CD14-positive monocyte (primary cell): ENCODE data around the gene MED10. TPM values are rescaled to one million over a fixed set of nuclear protein-coding genes. Genes with fewer than 3 reads are reported as not detected.

ENCODE experiments used
- DNase-seq, 3 donors: peaks; one replicate each; pipeline ENCODE4 v3.0.0-alpha.2; 2011 to 2022
- H2AFZ ChIP-seq: 2 replicates; pipeline ENCODE4 v1.6.0; 2012; ENCODE audit warnings: mild to moderate bottlenecking, low read depth, low read length, inconsistent platforms; ENCODE audit not compliant: insufficient read depth, poor library complexity, severe bottlenecking
- H3K27ac ChIP-seq, 2 donors: 1 replicate in 1 of 2; 2 replicates in 1 of 2; pipeline ENCODE4 v1.5.1; 2012 to 2013; ENCODE audit warnings: low read length in 2 of 2, control low read depth in 1 of 2, inconsistent platforms in 1 of 2, low read depth in 1 of 2, mild to moderate bottlenecking in 1 of 2
- H3K27me3 ChIP-seq, 2 donors: one replicate each; pipeline versions ENCODE4 v1.6.0 to v1.6.1; 2011 to 2013; ENCODE audit warnings: low read length in 2 of 2; ENCODE audit not compliant: control insufficient read depth in 2 of 2, insufficient read depth in 2 of 2
- H3K36me3 ChIP-seq, 2 donors: replicated peaks in 1 of 2; 1 replicate in 1 of 2; 2 replicates in 1 of 2; pipeline versions ENCODE4 v1.5.1 to v1.6.1; 2012 to 2013; ENCODE audit warnings: low read length in 2 of 2, control low read depth in 1 of 2, inconsistent platforms in 1 of 2, mild to moderate bottlenecking in 1 of 2; ENCODE audit not compliant: insufficient read depth in 2 of 2, control insufficient read depth in 1 of 2
- H3K4me1 ChIP-seq, 2 donors: 1 replicate in 1 of 2; 2 replicates in 1 of 2; pipeline versions ENCODE4 v1.5.1 to v1.6.1; 2012 to 2013; ENCODE audit warnings: low read length in 2 of 2, control low read depth in 1 of 2, inconsistent platforms in 1 of 2, mild to moderate bottlenecking in 1 of 2, moderate library complexity in 1 of 2; ENCODE audit not compliant: insufficient read depth in 2 of 2, control insufficient read depth in 1 of 2
- H3K4me2 ChIP-seq: replicated peaks from 2 replicates; pipeline ENCODE3; 2012; ENCODE audit warnings: low read length, moderate library complexity, mild to moderate bottlenecking; ENCODE audit not compliant: poor library complexity, severe bottlenecking; ENCODE audit errors: extremely low read depth
- H3K4me3 ChIP-seq, 3 experiments: fragments of 200-600 bp in 1 of 3; sonication (generic) in 1 of 3; replicated peaks in 1 of 3; 1 replicate in 2 of 3; 2 replicates in 1 of 3; pipeline ENCODE4 v1.5.1; 2011 to 2013; ENCODE audit warnings: low read length in 3 of 3, mild to moderate bottlenecking in 3 of 3, control low read depth in 2 of 3, low read depth in 2 of 3, inconsistent platforms in 1 of 3, moderate library complexity in 1 of 3
- H3K79me2 ChIP-seq: 2 replicates; pipeline ENCODE4 v1.6.0; 2012; ENCODE audit warnings: mild to moderate bottlenecking, control low read depth, inconsistent platforms, low read length, moderate library complexity; ENCODE audit not compliant: insufficient read depth
- H3K9ac ChIP-seq: 2 replicates; pipeline ENCODE4 v1.6.0; 2017; ENCODE audit warnings: low read length, mild to moderate bottlenecking; ENCODE audit not compliant: insufficient read depth, poor library complexity, severe bottlenecking
- H3K9me3 ChIP-seq, 2 donors: replicated peaks in 1 of 2; 1 replicate in 1 of 2; 2 replicates in 1 of 2; pipeline versions ENCODE4 v1.5.1 to v1.6.1; 2012 to 2013; ENCODE audit warnings: low read length in 2 of 2, control low read depth in 1 of 2; ENCODE audit not compliant: control insufficient read depth in 1 of 2, insufficient read depth in 1 of 2
- H4K20me1 ChIP-seq: 2 replicates; pipeline ENCODE4 v1.6.0; 2012; ENCODE audit warnings: mild to moderate bottlenecking, low read length, control low read depth, moderate library complexity; ENCODE audit not compliant: insufficient read depth
- H3K27ac Mint-ChIP-seq, 7 donors: one replicate each; pipeline ENCODE4 v1.8.0; 2020; ENCODE audit warnings: mild to moderate bottlenecking in 7 of 7, mixed read lengths in 7 of 7, moderate library complexity in 6 of 7, inconsistent platforms in 2 of 7
- H3K27me3 Mint-ChIP-seq, 3 donors: one replicate each; pipeline ENCODE4 v1.8.0; 2021 to 2022; ENCODE audit warnings: low read depth in 3 of 3, mild to moderate bottlenecking in 3 of 3, mixed read lengths in 3 of 3, moderate library complexity in 3 of 3, inconsistent platforms in 1 of 3
- H3K36me3 Mint-ChIP-seq, 2 donors: one replicate each; pipeline ENCODE4 v1.8.0; 2020; ENCODE audit warnings: mixed read lengths in 2 of 2, inconsistent platforms in 1 of 2, mild to moderate bottlenecking in 1 of 2
- H3K4me1 Mint-ChIP-seq: one replicate; pipeline ENCODE4 v1.8.0; 2020; ENCODE audit warnings: mild to moderate bottlenecking, mixed read lengths
- H3K4me3 Mint-ChIP-seq, 2 donors: one replicate each; pipeline ENCODE4 v1.8.0; 2020; ENCODE audit warnings: mild to moderate bottlenecking in 2 of 2, mixed read lengths in 2 of 2, moderate library complexity in 1 of 2
- H3K9me3 Mint-ChIP-seq, 7 donors: one replicate each; pipeline ENCODE4 v1.8.0; 2020 to 2022; ENCODE audit warnings: mixed read lengths in 7 of 7, mild to moderate bottlenecking in 6 of 7, moderate library complexity in 6 of 7, inconsistent platforms in 2 of 7
- WGBS: methylation state at CpG from one replicate; pipeline ENCODE4 v1.1.5; 2013; ENCODE audit warnings: missing lambda C conversion rate; ENCODE audit not compliant: insufficient coverage; 5-methylcytosine and 5-hydroxymethylcytosine counted together
- intact Hi-C, 2 donors: fragments of 100-400 bp; cut with micrococcal nuclease; formaldehyde crosslinking; loops; one replicate each; pipeline versions ENCODE4 v1.15.0 to v1.15.1; 2023
- polyA plus RNA-seq, 3 donors: library from polyadenylated mRNA; depleted of rRNA in 1 of 3; unstranded in 2 of 3; stranded (reverse) in 1 of 3; fragments of 300-500 nt in 2 of 3; fragments of >200 nt in 1 of 3; fragmentation: Illumina TruSeq in 2 of 3; gene quantifications; 1 replicate in 2 of 3; 2 replicates in 1 of 3; pipeline ENCODE4 v1.2.3, GENCODE V29; 2012 to 2021
- TF ChIP-seq, protein P1 (sequence below): fragments of 200-600 bp; IDR thresholded peaks from one replicate; pipeline ENCODE4 v1.8.0; 2022; ENCODE audit warnings: antibody characterized with exemption, mild to moderate bottlenecking

The MED10 gene
- polyA plus RNA-seq, 3 donors = 27.6 to 47.8 (median 47.3) TPM

DNA sequence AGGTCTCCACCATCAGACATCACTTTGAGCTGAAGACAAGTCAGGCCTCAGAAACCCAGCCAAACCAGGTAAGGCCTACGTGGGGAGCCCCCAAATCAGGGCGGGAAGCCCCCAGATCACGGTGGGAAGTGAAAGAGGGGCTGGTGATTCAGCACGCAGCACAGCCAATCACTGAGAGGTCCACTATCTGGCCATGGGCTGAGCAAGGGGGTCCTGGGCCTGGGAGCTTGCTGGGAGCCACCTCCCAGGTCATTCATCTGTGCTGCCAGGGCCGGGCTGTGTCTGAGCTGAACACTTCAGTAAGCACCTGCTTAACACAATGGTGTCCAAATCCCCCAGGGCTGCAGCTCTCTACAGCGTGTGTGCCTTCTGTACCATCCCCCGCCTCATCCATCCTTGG lies 15.5 kb downstream of the MED10 start:
- no peaks in the 10 kb centered on the region for H3K27me3 ChIP-seq
- Mint-ChIP-seq H3K4me3 (no peak overlapping the region), H3K27ac (no peak overlapping the region), H3K36me3 (peaks cover 17 to 29% of the 10 kb centered on the region in 2 donors), H3K4me1 (peaks cover 15% of the 10 kb centered on the region), H3K9me3 (peaks cover 0 to 6% (median 2%) of the 10 kb centered on the region in 7 donors), H3K27me3 (peaks cover 0 to 5% (median 2%) of the 10 kb centered on the region in 3 donors)
- H3K4me3 ChIP-seq = no peak overlapping the region
- TF ChIP-seq, protein P1, sequence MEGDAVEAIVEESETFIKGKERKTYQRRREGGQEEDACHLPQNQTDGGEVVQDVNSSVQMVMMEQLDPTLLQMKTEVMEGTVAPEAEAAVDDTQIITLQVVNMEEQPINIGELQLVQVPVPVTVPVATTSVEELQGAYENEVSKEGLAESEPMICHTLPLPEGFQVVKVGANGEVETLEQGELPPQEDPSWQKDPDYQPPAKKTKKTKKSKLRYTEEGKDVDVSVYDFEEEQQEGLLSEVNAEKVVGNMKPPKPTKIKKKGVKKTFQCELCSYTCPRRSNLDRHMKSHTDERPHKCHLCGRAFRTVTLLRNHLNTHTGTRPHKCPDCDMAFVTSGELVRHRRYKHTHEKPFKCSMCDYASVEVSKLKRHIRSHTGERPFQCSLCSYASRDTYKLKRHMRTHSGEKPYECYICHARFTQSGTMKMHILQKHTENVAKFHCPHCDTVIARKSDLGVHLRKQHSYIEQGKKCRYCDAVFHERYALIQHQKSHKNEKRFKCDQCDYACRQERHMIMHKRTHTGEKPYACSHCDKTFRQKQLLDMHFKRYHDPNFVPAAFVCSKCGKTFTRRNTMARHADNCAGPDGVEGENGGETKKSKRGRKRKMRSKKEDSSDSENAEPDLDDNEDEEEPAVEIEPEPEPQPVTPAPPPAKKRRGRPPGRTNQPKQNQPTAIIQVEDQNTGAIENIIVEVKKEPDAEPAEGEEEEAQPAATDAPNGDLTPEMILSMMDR = no peak
- intact Hi-C loops = no loop called here
- no peak for DNase-seq
- no peaks in the 10 kb centered on the region for H3K79me2 ChIP-seq
- 93% methylated on average over 5 of the region's 7 CpGs for WGBS
- H3K4me2 ChIP-seq = no peak overlapping the region
- H3K36me3 ChIP-seq = peaks cover 0 to 6% of the 10 kb centered on the region in 2 donors
- no peak overlapping the region for H3K9ac ChIP-seq
- H3K4me1 ChIP-seq = no peaks in the 10 kb centered on the region
- no peak overlapping the region for H3K27ac ChIP-seq
- H3K9me3 ChIP-seq = peaks cover 0 to 4% of the 10 kb centered on the region in 2 donors
- H4K20me1 ChIP-seq = no peaks in the 10 kb centered on the region
- H2AFZ ChIP-seq = no peak overlapping the region

DNA sequence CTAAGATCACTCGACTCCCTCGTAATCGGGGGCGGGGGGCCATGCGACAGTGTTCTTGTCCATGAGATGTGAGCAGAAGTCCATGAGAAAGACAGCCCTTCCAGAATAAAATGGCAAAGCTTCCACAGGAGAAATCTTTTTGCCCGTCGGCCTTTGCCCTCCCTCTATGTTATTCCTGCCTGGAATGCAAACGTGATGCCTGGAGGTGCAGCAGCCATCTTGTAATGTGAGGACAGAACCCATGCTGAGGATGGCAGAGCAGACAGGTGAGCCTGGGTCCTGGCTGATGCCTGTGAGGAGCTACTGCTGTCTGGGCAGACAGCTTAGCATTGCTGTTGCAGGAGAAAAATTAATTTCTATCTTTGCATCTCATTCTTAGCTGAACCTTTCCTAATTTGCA lies 17.2 kb downstream of the MED10 start:
- H3K79me2 ChIP-seq = no peaks in the 10 kb centered on the region
- peaks cover 3 to 16% of the 10 kb centered on the region in 2 donors for H3K36me3 Mint-ChIP-seq
- no peak overlapping the region for H3K4me3 ChIP-seq
- H2AFZ ChIP-seq = no peak overlapping the region
- no peak for DNase-seq
- H3K27ac ChIP-seq = no peak overlapping the region
- peaks cover 0 to 4% of the 10 kb centered on the region in 2 donors for H3K9me3 ChIP-seq
- peak overlapping the region in 1 of 7 donors; percentile 68 for H3K27ac Mint-ChIP-seq
- no peaks in the 10 kb centered on the region for H3K27me3 ChIP-seq
- intact Hi-C loops = no loop called here
- H3K4me1 ChIP-seq = no peaks in the 10 kb centered on the region
- no peak overlapping the region for H3K4me2 ChIP-seq
- H3K4me1 Mint-ChIP-seq = peaks cover 7% of the 10 kb centered on the region
- WGBS = 91% methylated on average over 5 of the region's 8 CpGs
- no peak overlapping the region for H3K4me3 Mint-ChIP-seq
- peaks cover 0 to 6% (median 2%) of the 10 kb centered on the region in 7 donors for H3K9me3 Mint-ChIP-seq
- H3K36me3 ChIP-seq = no peaks in the 10 kb centered on the region
- H4K20me1 ChIP-seq = no peaks in the 10 kb centered on the region
- H3K27me3 Mint-ChIP-seq = peaks cover 0 to 2% (median 2%) of the 10 kb centered on the region in 3 donors
- H3K9ac ChIP-seq = no peak overlapping the region
- TF ChIP-seq, protein P1 = no peak
